GM18951 (cell line): Measurements from ENCODE around the gene CD164L2.

Experiments
- POLR2A ChIP-seq: IDR thresholded peaks from 4 replicates; pipeline ENCODE4 v1.6.1; 2011; ENCODE audit warnings: mild to moderate bottlenecking; ENCODE audit not compliant: insufficient read length, insufficient read depth; ENCODE audit errors: extremely low read depth
- in situ Hi-C: fragments of 300-500 bp; cut with MboI; formaldehyde crosslinking; loops from one replicate; pipeline ENCODE4 v1.12.0; 2022; ENCODE audit warnings: low sequenced_read_pairs, mixed read lengths, inconsistent platforms; ENCODE audit not compliant: unreplicated experiment

The CD164L2 gene

GRCh38 chr1:27361044-27361402, 22.1 kb downstream of the CD164L2 start:
- TF ChIP-seq POLR2A, result no peak
- in situ Hi-C loops, result no loop called here

DNA sequence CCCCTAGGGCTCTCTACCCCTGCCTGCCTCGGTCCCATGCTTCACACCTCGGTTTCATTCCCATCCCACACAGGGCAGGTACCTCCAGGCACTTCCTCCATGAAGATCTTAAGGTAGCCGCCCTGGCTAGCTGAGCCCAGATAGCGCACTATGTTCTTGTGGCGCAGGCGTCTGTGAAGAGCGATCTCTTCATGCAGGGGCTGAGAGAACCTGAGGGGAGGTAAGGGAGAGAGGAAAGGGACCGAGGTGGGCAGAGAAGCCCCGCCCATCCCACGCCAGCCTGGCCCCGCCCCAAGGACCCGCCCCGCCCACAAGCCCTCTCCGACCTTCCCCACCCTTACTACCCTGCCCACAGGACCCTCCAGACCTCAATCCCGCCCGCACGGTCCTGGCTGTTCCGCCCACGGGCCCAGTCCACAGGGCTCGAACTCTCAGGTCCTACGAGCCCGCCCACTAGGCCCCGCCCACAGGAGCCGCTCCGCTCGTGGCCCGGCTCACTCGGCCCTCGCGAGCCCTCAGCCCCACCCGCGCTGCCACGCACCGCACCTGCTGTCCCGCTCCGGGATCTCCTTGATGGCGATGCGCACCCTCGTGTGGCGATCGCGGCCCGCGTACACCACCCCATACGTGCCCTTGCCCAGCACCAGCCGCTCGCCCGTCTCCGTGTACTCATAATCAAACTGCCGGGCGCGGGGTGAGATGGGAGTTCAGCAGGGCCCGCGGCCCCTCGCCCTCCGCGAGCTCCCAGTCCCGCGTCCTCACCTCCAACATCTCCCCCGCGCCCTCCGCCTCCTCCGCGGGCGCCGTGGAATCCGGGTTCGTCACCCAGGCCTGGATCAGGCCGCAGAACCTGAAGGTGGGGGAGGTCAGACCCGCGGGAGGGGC, 22.7 kb downstream of the CD164L2 start:
- TF ChIP-seq POLR2A, result no peak
- in situ Hi-C loops, result no loop called here

DNA sequence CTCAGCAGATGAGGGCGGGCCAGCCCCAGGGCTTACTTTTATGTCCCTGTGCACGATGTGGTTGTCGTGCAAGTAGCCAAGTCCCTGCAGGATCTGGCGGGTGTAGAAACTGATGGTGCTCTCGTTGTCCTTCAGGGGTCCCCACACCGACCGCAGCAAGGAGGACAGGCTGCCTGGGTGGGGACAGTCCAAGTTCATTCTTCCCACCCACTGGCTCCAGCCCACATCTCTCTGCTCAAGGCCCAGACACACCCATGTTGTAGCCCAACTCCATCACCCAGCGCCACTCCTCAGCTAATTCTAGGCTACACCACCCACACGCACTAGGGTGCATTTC, 23.3 kb downstream of the CD164L2 start:
- in situ Hi-C loops, result no loop called here
- no peak for TF ChIP-seq POLR2A

GRCh38 chr1:27358928-27359313, 24.2 kb downstream of the CD164L2 start:
- no peak for TF ChIP-seq POLR2A
- in situ Hi-C loops, result no loop called here

GRCh38 chr1:27358038-27358927, 24.9 kb downstream of the CD164L2 start:
- in situ Hi-C loops, result no loop called here
- TF ChIP-seq POLR2A, result no peak

DNA sequence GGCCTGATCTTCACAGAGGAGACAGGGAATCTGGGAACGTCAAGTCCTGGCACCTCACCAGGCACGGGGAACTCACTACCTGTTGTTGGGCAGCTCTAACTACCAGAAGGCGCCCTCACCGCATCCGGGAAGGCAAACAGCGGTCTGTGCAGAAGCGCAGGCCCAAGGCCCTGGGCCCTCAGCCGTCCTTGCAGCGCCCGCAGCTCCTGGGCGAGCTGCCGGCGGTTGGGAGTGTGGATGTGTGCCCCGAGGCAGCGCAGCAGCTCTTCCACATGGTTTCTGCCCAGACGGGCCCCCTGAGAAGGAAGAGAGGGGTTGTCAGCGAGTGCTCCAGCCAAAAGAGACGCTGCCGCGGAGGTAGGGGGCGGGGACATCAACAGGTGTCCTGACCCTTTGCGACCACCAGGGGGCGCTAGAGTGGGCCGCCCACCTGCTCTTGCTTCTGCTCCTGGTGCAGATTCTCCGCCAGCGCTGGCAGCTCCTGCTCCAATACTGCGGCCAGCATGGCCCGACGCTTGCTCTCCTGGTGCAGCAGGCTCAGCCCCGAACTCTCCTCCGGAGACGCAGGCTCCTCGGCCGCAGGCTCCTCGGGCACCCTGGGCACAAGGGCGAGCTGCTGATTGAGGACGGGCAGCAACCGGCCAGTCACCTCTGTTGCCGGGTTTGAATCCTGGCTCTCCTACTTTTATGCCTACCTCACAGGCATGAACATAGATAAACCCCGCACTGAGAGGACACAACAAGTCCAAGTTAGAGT, 25.7 kb downstream of the CD164L2 start:
- in situ Hi-C loops, result no loop called here
- no peak for TF ChIP-seq POLR2A

GRCh38 chr1:27356619-27357280, 26.4 kb downstream of the CD164L2 start:
- TF ChIP-seq POLR2A, result no peak

GRCh38 chr1:27356277-27356618, 26.9 kb downstream of the CD164L2 start:
- in situ Hi-C loops, result no loop called here
- TF ChIP-seq POLR2A, result no peak

More at GRCh38 chr1:27356619-27357280, 26.4 kb downstream of the CD164L2 start:
- in situ Hi-C loops, result no loop called here

DNA sequence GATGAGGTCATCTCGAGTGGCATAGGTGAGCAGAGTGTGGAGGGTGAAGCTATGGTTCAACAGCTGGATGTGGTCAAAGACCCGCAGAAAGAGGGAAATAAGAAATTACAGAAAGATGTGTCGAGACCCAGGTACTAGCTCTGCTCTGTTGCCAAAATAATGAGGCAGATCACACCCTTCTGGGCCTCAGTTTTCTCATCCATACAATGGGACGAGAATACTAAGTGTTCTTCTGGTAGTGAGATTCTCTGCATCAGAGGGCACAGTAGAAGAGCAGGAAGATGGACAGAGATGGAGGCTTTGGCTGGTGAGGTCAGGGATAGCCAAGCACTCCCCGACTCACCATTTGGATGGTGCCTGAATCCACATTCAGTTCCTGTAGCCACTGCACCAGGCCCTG, 27.4 kb downstream of the CD164L2 start:
- in situ Hi-C loops, result no loop called here
- TF ChIP-seq POLR2A, result no peak

- TF ChIP-seq POLR2A, result no peak
- in situ Hi-C loops, result no loop called here
These were observed 29.5 kb downstream of the CD164L2 start for GRCh38 chr1:27353629-27354028.

GRCh38 chr1:27353166-27353565, 30.0 kb downstream of the CD164L2 start:
- TF ChIP-seq POLR2A, result no peak
- in situ Hi-C loops, result no loop called here

DNA sequence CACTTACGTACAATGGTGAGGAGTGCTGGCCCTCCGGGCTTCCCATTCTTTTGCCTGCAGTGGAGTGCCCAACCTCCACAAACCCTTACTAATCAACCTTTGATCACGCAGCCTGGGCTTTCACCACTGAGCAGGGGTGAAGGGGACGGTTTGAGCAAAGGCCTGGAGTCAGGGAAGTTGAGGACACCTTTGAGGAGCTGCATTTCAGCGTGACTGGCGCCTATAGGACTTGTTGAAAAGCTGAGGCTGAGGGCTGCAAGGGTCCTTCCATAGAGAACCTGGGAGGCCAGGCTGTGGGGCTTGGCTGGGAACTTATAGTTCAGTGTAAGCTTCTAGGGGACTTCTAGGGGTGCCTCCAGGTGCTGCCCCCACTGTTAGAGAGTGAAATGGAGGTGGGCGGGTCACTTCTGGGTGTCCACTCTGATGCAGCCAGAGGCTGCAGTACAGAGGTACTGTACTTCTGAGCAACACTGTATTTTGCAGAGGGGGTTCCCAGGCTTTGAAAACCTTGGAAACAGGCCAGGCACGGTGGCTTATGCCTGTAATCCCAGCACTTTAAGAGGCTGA, 31.5 kb downstream of the CD164L2 start:
- no peak for TF ChIP-seq POLR2A
- in situ Hi-C loops, result no loop called here
